Activated CD4-positive, alpha-beta T cell treated with anti-CD3 and anti-CD28 coated beads for 36 hours (primary cell): Measurements from ENCODE around the gene NUDT8. TPM values are rescaled to one million over a fixed set of nuclear protein-coding genes. Genes with fewer than 3 reads are reported as not detected.
"Not testable (repeated sequence)": the region's sequence is repeated elsewhere in the genome, so short reads cannot be mapped to it uniquely, and the experiment has no call there.

Experiments
- ATAC-seq: fragments of 200-7000 bp; cut with Tn5 transposase; one replicate; pipeline ENCODE4 v1.10.0; 2021; ENCODE audit warnings: mild to moderate bottlenecking, moderate library complexity
- CTCF ChIA-PET: fragments of 350-600 bp; sonication (Branson Sonifier 250); formaldehyde crosslinking; loops from one replicate; lab custom pipeline; 2021; ENCODE audit warnings: antibody characterized with exemption; lab: Charles Lee
- POLR2A ChIA-PET: fragments of 350-600 bp; sonication (Branson Sonifier 250); formaldehyde crosslinking; loops from one replicate; lab custom pipeline; 2021; ENCODE audit warnings: antibody characterized with exemption, inconsistent platforms; lab: Charles Lee
- DNase-seq: peaks from one replicate; pipeline ENCODE4 v3.0.0-alpha.2; 2020
- H3K27ac Mint-ChIP-seq: one replicate; pipeline ENCODE4 v1.8.0; 2021; ENCODE audit warnings: mixed read lengths
- H3K27me3 Mint-ChIP-seq: one replicate; pipeline ENCODE4 v1.8.0; 2021; ENCODE audit warnings: mixed read lengths
- H3K36me3 Mint-ChIP-seq: one replicate; pipeline ENCODE4 v1.8.0; 2021; ENCODE audit warnings: low read depth, mixed read lengths
- H3K4me1 Mint-ChIP-seq: one replicate; pipeline ENCODE4 v1.8.0; 2021; ENCODE audit warnings: mixed read lengths
- H3K4me3 Mint-ChIP-seq: one replicate; pipeline ENCODE4 v1.8.0; 2021; ENCODE audit warnings: mild to moderate bottlenecking, moderate library complexity, mixed read lengths
- H3K9me3 Mint-ChIP-seq: one replicate; pipeline ENCODE4 v1.8.0; 2021; ENCODE audit warnings: low read depth, mixed read lengths
- intact Hi-C, 2 experiments: fragments of 100-400 bp; cut with DNase I in 1 of 2; cut with micrococcal nuclease in 1 of 2; formaldehyde crosslinking; loops; one replicate each; pipeline versions ENCODE4 v1.14.2 to v1.15.1; 2022 to 2024; cut with DNase I, micrococcal nuclease
- total RNA-seq, 2 experiments: library from RNA; stranded (reverse); gene quantifications; one replicate each; pipeline ENCODE4 v1.2.3, GENCODE V29; 2021

Gene NUDT8
- total RNA-seq, 2 experiments from 2014 or later = 17.0 to 23.4 TPM

- not testable (repeated sequence) for ATAC-seq
These were observed 32.3 kb downstream of the NUDT8 start for GRCh38 chr11:67597458-67597857.

DNA sequence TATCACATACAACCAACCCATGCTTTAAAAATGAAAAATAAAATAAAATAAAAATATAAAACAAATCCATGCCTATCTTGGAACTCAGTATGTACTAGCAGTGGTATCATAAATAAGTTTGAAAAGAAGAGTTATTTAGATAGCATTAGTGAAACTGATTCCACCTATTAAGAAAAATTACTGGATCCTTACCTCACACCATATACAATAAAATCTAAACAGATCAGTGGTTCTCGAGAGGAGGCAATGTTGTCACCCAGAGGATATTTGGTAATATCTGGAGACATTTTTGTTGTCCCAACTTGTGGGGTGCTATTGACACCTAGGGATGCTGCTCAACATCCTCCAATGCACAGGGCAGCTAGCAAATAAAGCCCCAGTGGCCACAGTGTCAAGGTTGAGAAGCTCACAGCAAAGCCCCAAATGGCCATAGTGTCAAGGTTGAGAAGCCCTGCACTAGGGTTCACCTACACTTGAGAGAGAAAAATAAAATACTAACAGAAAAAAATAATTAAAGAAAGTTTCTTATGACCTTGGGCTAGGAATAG lies 32.9 kb downstream of the NUDT8 start:
- ChIA-PET POLR2A (no interaction called here), CTCF (interaction anchor here (1.6 kb wide), 1 partner anchor 32 kb away, joined by 5 read pairs; the partner anchor contains the start of gene NUDT8)
- H3K36me3 Mint-ChIP-seq = no peaks in the 10 kb centered on the region
- peaks cover 8% of the 10 kb centered on the region for H3K27me3 Mint-ChIP-seq
- H3K4me1 Mint-ChIP-seq = no peaks in the 10 kb centered on the region
- H3K9me3 Mint-ChIP-seq = no peaks in the 10 kb centered on the region
- intact Hi-C loops = no loop called here
- H3K27ac Mint-ChIP-seq = no peak overlapping the region
- no peak overlapping the region for H3K4me3 Mint-ChIP-seq
- DNase-seq (no peak), ATAC-seq (no peak)

More at GRCh38 chr11:67597458-67597857, 32.3 kb downstream of the NUDT8 start:
- intact Hi-C loops, H3K4me1 Mint-ChIP-seq, H3K9me3 Mint-ChIP-seq, H3K36me3 Mint-ChIP-seq, DNase-seq, POLR2A ChIA-PET, H3K4me3 Mint-ChIP-seq, H3K27ac Mint-ChIP-seq, CTCF ChIA-PET, H3K27me3 Mint-ChIP-seq: not testable (repeated sequence)

GRCh38 chr11:67594480-67594879 lies 35.3 kb downstream of the NUDT8 start:
- ChIA-PET POLR2A (no interaction called here), CTCF (no interaction called here)
- intact Hi-C loops = no loop called here
- H3K4me3 Mint-ChIP-seq = no peak overlapping the region
- H3K27ac Mint-ChIP-seq = no peak overlapping the region
- no peaks in the 10 kb centered on the region for H3K27me3 Mint-ChIP-seq
- no peak for DNase-seq
- no peak for ATAC-seq
- no peaks in the 10 kb centered on the region for H3K4me1 Mint-ChIP-seq
- H3K9me3 Mint-ChIP-seq = no peaks in the 10 kb centered on the region
- no peaks in the 10 kb centered on the region for H3K36me3 Mint-ChIP-seq

DNA sequence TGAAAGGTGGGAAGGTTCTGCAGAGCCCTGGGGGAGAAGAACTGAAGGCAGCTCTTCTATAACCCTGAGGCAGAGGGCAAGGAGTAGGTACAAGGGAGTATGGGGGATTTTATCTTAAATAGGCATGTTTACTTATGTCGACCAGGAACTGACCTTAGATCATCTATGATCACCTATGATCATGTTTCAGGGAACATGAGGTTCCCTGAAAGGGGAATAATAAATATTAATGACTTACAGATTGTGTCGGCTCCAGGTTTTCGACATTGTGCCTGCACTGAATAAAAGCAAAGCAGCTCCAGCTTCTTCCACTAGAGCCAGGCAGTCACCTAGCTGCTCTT lies 36.2 kb downstream of the NUDT8 start:
- no peaks in the 10 kb centered on the region for H3K36me3 Mint-ChIP-seq
- DNase-seq (no peak), ATAC-seq (no peak)
- ChIA-PET CTCF (interaction anchor here (2.1 to 2.5 kb wide), 2 partner anchors 10 to 21 kb away, joined by 6 to 11 read pairs; partner anchors contain the start of gene GSTP1), POLR2A (no interaction called here)
- intact Hi-C loops = no loop called here
- no peaks in the 10 kb centered on the region for H3K4me1 Mint-ChIP-seq
- no peaks in the 10 kb centered on the region for H3K9me3 Mint-ChIP-seq
- no peak overlapping the region for H3K27ac Mint-ChIP-seq
- H3K27me3 Mint-ChIP-seq = no peaks in the 10 kb centered on the region
- no peak overlapping the region for H3K4me3 Mint-ChIP-seq

DNA sequence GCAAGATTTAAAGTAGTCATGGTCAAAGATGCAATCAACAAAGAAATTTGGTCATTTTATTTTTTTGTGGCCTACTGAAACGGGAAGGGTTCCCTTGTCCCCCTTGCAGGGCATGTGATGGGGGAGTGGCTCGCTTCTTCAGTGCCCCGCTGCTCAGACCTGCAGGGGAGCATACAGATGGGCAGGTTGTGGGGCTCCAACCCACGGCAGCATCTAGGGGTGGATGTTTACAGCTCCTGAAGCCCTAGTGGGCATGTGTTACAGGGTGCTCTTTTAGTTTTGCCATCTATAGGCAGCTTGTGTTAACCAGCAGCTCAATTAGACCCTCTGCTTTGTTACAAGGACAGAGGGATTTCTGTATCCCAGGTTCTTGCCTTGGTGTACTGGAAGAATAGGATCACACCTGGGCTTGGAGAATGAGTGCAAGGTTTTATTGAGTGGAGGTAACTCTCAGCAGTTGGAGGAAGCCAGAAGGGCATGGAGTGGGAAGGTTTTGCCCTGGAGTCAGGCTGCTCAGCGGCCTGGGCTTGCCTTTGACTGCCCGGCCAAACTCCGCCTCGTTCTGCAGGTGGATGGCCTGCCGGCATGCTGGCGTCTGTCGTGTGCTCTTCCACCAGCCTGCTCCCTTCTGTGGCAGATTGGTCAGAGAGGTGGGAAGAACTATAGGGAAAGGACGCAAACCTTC lies 36.7 kb downstream of the NUDT8 start:
- no peaks in the 10 kb centered on the region for H3K4me1 Mint-ChIP-seq
- H3K4me3 Mint-ChIP-seq = no peak overlapping the region
- DNase-seq (no peak), ATAC-seq (no peak)
- H3K36me3 Mint-ChIP-seq = peaks cover 3% of the 10 kb centered on the region
- no peak overlapping the region for H3K27ac Mint-ChIP-seq
- no peaks in the 10 kb centered on the region for H3K9me3 Mint-ChIP-seq
- no peaks in the 10 kb centered on the region for H3K27me3 Mint-ChIP-seq
- ChIA-PET POLR2A (no interaction called here), CTCF (interaction anchor here (2.1 to 2.5 kb wide), 2 partner anchors 10 to 21 kb away, joined by 6 to 11 read pairs; partner anchors contain the start of gene GSTP1)
- intact Hi-C loops = no loop called here

GRCh38 chr11:67588899-67589415 lies 40.8 kb downstream of the NUDT8 start:
- H3K27ac Mint-ChIP-seq, ATAC-seq, H3K9me3 Mint-ChIP-seq, H3K4me3 Mint-ChIP-seq, H3K27me3 Mint-ChIP-seq, intact Hi-C loops, DNase-seq, POLR2A ChIA-PET: not testable (repeated sequence)
- CTCF ChIA-PET = interaction anchor here (0.7 kb wide), 1 partner anchor 65 kb away, joined by 3 read pairs; no protein-coding TSS in a partner anchor
- peaks cover 25% of the 10 kb centered on the region for H3K4me1 Mint-ChIP-seq
- H3K36me3 Mint-ChIP-seq = peaks cover 40% of the 10 kb centered on the region

- peaks cover 40% of the 10 kb centered on the region for H3K36me3 Mint-ChIP-seq
- H3K27me3 Mint-ChIP-seq = no peaks in the 10 kb centered on the region
- H3K4me3 Mint-ChIP-seq = no peak overlapping the region
- intact Hi-C loops = no loop called here
- no peak for ATAC-seq
- H3K4me1 Mint-ChIP-seq = peaks cover 26% of the 10 kb centered on the region
- no peak for DNase-seq
- ChIA-PET CTCF (interaction anchor here (0.7 kb wide), 1 partner anchor 66 kb away, joined by 3 read pairs; no protein-coding TSS in a partner anchor), POLR2A (no interaction called here)
- H3K9me3 Mint-ChIP-seq = peaks cover 6% of the 10 kb centered on the region
- no peak overlapping the region for H3K27ac Mint-ChIP-seq
These were observed 41.6 kb downstream of the NUDT8 start for GRCh38 chr11:67588136-67588503.

DNA sequence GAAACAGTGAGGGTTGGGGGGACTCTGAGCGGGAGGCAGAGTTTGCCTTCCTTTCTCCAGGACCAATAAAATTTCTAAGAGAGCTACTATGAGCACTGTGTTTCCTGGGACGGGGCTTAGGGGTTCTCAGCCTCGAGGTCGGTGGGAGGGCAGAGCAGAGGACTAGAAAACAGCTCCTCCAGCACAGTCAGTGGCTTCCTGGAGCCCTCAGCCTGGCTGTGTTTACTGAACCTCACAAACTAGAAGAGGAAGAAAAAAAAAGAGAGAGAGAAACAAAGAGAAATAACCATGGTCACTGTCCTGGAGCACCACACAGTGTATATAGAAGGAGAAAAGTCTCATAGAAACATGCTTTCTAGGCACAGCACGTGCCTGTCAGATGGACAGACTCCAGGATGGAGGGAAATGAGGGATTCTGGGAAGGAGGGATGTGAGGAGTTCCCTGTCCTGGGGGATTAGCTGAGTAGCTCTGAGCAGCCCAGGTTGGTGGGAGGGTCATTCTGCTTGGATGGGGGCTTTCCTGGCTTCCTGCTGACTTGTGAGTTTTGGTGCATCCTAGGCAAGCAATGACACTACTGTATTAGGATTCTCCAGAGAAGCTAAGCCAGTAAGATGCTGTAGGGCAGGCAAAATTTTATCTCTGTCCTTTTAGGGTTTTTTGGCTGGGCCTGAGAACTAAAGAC lies 43.0 kb downstream of the NUDT8 start:
- intact Hi-C loops = no loop called here
- Mint-ChIP-seq H3K27me3 (peaks cover 2% of the 10 kb centered on the region), H3K9me3 (peaks cover 6% of the 10 kb centered on the region), H3K4me3 (no peak overlapping the region), H3K27ac (peak overlapping the region; percentile 70), H3K36me3 (peaks cover 40% of the 10 kb centered on the region), H3K4me1 (peaks cover 37% of the 10 kb centered on the region)
- CTCF ChIA-PET = interaction anchor here (0.6 to 1.1 kb wide), 2 partner anchors 30 to 42 kb away, joined by 4 to 5 read pairs; no protein-coding TSS in a partner anchor
- ATAC-seq = no peak
- no peak for DNase-seq
- POLR2A ChIA-PET = no interaction called here

- DNase-seq (no peak), ATAC-seq (no peak)
- Mint-ChIP-seq H3K36me3 (peaks cover 40% of the 10 kb centered on the region), H3K4me3 (no peak overlapping the region), H3K27ac (no peak overlapping the region), H3K27me3 (peaks cover 2% of the 10 kb centered on the region), H3K9me3 (peaks cover 6% of the 10 kb centered on the region), H3K4me1 (peaks cover 37% of the 10 kb centered on the region)
- intact Hi-C loops = no loop called here
- CTCF ChIA-PET = interaction anchor here (1.1 kb wide), 1 partner anchor 31 kb away, joined by 5 read pairs; no protein-coding TSS in a partner anchor
- POLR2A ChIA-PET = interaction anchor here (1.0 kb wide), 1 partner anchor 875 kb away, joined by 3 read pairs; the partner anchor contains the start of gene PPP6R3
These were observed 43.8 kb downstream of the NUDT8 start for GRCh38 chr11:67585911-67586310.

DNA sequence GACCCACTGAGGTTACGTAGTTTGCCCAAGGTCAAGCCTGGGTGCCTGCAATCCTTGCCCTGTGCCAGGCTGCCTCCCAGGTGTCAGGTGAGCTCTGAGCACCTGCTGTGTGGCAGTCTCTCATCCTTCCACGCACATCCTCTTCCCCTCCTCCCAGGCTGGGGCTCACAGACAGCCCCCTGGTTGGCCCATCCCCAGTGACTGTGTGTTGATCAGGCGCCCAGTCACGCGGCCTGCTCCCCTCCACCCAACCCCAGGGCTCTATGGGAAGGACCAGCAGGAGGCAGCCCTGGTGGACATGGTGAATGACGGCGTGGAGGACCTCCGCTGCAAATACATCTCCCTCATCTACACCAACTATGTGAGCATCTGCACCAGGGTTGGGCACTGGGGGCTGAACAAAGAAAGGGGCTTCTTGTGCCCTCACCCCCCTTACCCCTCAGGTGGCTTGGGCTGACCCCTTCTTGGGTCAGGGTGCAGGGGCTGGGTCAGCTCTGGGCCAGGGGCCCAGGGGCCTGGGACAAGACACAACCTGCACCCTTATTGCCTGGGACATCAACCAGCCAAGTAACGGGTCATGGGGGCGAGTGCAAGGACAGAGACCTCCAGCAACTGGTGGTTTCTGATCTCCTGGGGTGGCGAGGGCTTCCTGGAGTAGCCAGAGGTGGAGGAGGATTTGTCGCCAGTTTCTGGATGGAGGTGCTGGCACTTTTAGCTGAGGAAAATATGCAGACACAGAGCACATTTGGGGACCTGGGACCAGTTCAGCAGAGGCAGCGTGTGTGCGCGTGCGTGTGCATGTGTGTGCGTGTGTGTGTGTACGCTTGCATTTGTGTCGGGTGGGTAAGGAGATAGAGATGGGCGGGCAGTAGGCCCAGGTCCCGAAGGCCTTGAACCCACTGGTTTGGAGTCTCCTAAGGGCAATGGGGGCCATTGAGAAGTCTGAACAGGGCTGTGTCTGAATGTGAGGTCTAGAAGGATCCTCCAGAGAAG lies 44.6 kb downstream of the NUDT8 start:
- ChIA-PET POLR2A (interaction anchor here (1.0 kb wide), 1 partner anchor 875 kb away, joined by 3 read pairs; the partner anchor contains the start of gene PPP6R3), CTCF (interaction anchor here (0.5 to 2.8 kb wide), 4 partner anchors 7 to 64 kb away, joined by 3 to 11 read pairs (median 4); no protein-coding TSS in a partner anchor)
- peaks cover 6% of the 10 kb centered on the region for H3K9me3 Mint-ChIP-seq
- peak overlapping the region; percentile 55 for H3K27ac Mint-ChIP-seq
- peaks cover 40% of the 10 kb centered on the region for H3K36me3 Mint-ChIP-seq
- H3K4me3 Mint-ChIP-seq = peak overlapping the region; percentile 89
- peaks cover 2% of the 10 kb centered on the region for H3K27me3 Mint-ChIP-seq
- ATAC-seq (no peak), DNase-seq (peak; percentile 23)
- H3K4me1 Mint-ChIP-seq = peaks cover 40% of the 10 kb centered on the region
- intact Hi-C loops = loop anchor here in 1 of 2 experiments (5.0 kb wide), 2 partner anchors 233 to 298 kb away; partner anchors contain the start of genes ANKRD13D and POLD4
